ENCODE measurements around the gene PDZD7.

DNA sequence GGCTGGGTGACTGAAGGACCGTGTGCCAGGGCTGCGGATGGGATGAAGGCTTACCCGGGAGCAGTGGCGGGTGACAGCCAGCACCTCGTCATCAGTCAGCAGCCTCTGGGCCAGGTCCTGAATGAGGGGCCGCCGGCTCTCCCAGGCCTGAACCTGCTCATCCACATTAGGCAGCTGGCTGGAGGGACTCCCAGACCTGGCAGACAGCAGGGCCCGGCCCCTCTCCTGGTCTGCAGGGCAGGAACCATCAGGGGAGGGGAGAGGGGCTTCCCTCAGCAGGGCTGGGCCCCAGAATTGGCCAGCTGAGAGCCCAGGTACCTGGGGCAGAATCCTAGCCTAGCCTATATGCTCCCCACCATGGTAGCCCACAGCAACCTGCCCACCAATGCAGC is 15.4 kb downstream of the PDZD7 start:
- TF ChIP-seq, protein P1, sequence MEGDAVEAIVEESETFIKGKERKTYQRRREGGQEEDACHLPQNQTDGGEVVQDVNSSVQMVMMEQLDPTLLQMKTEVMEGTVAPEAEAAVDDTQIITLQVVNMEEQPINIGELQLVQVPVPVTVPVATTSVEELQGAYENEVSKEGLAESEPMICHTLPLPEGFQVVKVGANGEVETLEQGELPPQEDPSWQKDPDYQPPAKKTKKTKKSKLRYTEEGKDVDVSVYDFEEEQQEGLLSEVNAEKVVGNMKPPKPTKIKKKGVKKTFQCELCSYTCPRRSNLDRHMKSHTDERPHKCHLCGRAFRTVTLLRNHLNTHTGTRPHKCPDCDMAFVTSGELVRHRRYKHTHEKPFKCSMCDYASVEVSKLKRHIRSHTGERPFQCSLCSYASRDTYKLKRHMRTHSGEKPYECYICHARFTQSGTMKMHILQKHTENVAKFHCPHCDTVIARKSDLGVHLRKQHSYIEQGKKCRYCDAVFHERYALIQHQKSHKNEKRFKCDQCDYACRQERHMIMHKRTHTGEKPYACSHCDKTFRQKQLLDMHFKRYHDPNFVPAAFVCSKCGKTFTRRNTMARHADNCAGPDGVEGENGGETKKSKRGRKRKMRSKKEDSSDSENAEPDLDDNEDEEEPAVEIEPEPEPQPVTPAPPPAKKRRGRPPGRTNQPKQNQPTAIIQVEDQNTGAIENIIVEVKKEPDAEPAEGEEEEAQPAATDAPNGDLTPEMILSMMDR (IDR thresholded peaks at IDR 0.05 in 2 of 3, conservative IDR thresholded peaks at IDR 0.05 in 1 of 3; ENCODE audit: borderline replicate concordance in 1 of 3, insufficient read depth in 1 of 3, low read depth in 2 of 3, low read length in 2 of 3), result no peak
- TF ChIP-seq POLR2AphosphoS5 (IDR thresholded peaks at IDR 0.05; ENCODE audit: low read depth, low read length) (no peak), POLR2A (IDR thresholded peaks at IDR 0.05; ENCODE audit: borderline replicate concordance, extremely low read depth, insufficient read depth, insufficient read length) (no peak), EGR1 (IDR thresholded peaks at IDR 0.05; ENCODE audit: low read depth) (no peak), TCF7L2 (IDR thresholded peaks at IDR 0.05; ENCODE audit: borderline replicate concordance, extremely low read depth, insufficient read depth, insufficient read length) (no peak), ZFX (IDR thresholded peaks at IDR 0.05) (no peak), EZH2 (IDR thresholded peaks at IDR 0.05) (no peak), ZNF274 (IDR thresholded peaks at IDR 0.05; ENCODE audit: low read depth, low read length) (no peak), EZH2phosphoT487 (IDR thresholded peaks at IDR 0.05; ENCODE audit: borderline replicate concordance) (no peak), RAD21 (IDR thresholded peaks at IDR 0.05; ENCODE audit: low read depth) (no peak)
- TF ChIP-seq, protein P2, sequence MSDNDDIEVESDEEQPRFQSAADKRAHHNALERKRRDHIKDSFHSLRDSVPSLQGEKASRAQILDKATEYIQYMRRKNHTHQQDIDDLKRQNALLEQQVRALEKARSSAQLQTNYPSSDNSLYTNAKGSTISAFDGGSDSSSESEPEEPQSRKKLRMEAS (IDR thresholded peaks at IDR 0.05), result no peak
- TF ChIP-seq, protein P3, sequence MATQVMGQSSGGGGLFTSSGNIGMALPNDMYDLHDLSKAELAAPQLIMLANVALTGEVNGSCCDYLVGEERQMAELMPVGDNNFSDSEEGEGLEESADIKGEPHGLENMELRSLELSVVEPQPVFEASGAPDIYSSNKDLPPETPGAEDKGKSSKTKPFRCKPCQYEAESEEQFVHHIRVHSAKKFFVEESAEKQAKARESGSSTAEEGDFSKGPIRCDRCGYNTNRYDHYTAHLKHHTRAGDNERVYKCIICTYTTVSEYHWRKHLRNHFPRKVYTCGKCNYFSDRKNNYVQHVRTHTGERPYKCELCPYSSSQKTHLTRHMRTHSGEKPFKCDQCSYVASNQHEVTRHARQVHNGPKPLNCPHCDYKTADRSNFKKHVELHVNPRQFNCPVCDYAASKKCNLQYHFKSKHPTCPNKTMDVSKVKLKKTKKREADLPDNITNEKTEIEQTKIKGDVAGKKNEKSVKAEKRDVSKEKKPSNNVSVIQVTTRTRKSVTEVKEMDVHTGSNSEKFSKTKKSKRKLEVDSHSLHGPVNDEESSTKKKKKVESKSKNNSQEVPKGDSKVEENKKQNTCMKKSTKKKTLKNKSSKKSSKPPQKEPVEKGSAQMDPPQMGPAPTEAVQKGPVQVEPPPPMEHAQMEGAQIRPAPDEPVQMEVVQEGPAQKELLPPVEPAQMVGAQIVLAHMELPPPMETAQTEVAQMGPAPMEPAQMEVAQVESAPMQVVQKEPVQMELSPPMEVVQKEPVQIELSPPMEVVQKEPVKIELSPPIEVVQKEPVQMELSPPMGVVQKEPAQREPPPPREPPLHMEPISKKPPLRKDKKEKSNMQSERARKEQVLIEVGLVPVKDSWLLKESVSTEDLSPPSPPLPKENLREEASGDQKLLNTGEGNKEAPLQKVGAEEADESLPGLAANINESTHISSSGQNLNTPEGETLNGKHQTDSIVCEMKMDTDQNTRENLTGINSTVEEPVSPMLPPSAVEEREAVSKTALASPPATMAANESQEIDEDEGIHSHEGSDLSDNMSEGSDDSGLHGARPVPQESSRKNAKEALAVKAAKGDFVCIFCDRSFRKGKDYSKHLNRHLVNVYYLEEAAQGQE (IDR thresholded peaks at IDR 0.05; ENCODE audit: low read depth), result no peak
